ENCODE measurements around the gene VWC2L. TPM values are rescaled to one million over a fixed set of nuclear protein-coding genes. Genes with fewer than 3 reads are reported as not detected.

VWC2L gene
- total RNA-seq, 1 donor: not detected

DNA sequence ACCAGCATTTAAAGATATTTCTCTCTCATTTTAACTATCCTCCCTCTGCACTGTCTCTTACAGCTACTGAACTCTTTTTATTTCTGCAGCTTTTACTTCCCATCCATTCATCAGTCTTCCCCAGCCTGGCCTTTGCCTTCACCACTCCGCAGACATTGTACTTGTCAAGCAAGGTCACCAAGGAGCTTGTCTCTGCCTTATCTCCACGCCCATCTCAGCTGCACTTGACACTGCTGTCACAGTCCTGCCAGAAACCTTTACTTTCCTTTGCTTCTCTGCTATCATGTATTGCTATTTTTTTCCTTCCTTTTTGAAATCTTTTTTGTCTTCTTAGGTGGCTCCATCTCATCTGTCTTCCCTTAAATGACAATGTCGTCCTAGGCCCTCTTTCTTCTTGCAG lies 147.0 kb downstream of the VWC2L start:
- TF ChIP-seq, protein P1, sequence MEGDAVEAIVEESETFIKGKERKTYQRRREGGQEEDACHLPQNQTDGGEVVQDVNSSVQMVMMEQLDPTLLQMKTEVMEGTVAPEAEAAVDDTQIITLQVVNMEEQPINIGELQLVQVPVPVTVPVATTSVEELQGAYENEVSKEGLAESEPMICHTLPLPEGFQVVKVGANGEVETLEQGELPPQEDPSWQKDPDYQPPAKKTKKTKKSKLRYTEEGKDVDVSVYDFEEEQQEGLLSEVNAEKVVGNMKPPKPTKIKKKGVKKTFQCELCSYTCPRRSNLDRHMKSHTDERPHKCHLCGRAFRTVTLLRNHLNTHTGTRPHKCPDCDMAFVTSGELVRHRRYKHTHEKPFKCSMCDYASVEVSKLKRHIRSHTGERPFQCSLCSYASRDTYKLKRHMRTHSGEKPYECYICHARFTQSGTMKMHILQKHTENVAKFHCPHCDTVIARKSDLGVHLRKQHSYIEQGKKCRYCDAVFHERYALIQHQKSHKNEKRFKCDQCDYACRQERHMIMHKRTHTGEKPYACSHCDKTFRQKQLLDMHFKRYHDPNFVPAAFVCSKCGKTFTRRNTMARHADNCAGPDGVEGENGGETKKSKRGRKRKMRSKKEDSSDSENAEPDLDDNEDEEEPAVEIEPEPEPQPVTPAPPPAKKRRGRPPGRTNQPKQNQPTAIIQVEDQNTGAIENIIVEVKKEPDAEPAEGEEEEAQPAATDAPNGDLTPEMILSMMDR (IDR thresholded peaks at IDR 0.05; ENCODE audit: insufficient read depth, low read depth, low read length): no peak
- no peak for DNase-seq (ENCODE audit: low read depth)
- H3K4me3 ChIP-seq (ENCODE audit: low read depth, low read length): no peak overlapping the region

DNA sequence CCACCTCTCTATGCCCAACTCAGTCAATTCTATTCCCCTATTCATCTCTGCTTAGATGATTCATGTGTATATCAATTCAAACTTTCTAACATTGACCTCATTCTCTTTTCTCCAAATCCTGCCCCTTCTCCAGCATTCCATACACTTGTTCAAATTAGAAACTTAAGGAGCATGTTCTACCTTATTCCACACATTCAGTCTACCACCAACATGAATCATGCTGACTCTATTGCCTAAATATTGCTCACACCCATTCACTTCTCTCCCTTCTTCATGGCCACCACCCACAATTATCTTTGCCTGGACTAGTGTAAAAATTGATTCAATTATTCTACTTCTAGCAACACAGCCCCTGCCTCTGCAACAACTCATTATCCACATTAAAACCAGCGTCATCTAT lies 147.5 kb downstream of the VWC2L start:
- TF ChIP-seq, protein P1 (IDR thresholded peaks at IDR 0.05; ENCODE audit: insufficient read depth, low read depth, low read length): no peak
- no peak overlapping the region for H3K4me3 ChIP-seq (ENCODE audit: low read depth, low read length)
- DNase-seq (ENCODE audit: low read depth): no peak

DNA sequence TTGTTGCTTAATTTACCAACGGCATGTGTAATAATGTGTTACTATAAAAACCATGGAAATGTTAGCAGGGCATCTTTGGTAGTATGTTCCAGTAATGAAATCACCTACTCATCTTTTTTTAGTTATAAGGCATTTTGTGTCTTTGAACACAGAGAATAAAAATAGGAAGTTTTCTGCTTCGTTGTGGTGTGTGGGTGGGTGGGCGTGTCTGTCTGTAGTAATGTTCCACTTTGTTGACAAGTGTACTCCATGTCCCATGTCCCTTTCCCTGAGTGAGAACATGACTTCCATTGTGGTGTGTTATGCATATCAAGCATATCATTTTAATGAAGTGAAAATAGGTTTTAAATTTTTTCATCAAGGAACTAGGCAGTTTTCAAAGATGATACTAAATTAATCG lies 149.3 kb downstream of the VWC2L start:
- no peak for DNase-seq (ENCODE audit: low read depth)
- TF ChIP-seq, protein P1 (IDR thresholded peaks at IDR 0.05; ENCODE audit: insufficient read depth, low read depth, low read length): no peak
- no peak overlapping the region for H3K4me3 ChIP-seq (ENCODE audit: low read depth, low read length)

DNA sequence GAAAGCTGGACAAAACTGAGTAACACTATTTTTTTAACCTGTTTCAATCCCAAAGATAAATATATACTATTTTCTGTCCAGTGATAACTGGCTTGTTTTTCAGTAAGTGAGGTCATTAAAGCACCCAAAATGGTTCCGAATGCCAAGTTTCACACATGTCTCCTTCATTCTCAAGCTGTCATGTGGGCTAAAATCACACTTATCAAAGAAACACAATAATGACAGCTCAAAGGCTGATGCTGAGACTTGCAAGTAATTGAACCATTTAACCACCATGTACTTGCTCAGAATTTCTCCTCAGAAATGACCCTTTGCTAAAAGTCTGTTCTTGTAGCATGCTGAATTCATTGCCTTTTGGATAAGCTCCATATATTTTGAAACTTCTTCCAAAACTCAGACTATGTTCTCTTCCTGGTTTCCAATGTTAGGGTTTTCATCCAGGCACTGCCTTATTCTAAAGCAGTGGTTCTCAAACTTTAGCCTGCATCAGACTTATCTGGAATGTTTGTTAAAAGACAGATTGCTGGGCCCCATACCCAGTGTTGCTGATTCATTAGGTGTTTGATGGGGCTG lies 149.8 kb downstream of the VWC2L start:
- no peak overlapping the region for H3K4me3 ChIP-seq (ENCODE audit: low read depth, low read length)
- TF ChIP-seq, protein P1 (IDR thresholded peaks at IDR 0.05; ENCODE audit: insufficient read depth, low read depth, low read length): no peak
- no peak for DNase-seq (ENCODE audit: low read depth)

DNA sequence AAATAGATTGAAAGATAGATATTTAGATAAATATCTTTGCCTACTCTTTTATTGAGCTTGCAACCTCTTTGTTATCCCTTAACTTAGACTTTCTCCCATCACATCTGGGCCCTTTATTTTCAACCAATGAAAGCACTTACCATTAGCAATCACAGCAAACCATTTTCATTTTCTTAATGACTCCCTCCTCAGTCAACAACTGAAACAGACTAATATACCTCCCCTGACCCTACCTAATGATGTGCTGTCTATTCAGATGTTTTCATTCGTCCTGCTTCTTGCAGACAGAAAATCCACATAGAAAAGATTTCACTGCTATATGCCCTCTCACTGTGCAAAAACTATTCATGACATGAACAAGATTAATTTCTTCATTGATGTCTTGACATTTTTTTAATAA lies 154.4 kb downstream of the VWC2L start:
- DNase-seq (ENCODE audit: low read depth): no peak
- TF ChIP-seq, protein P1 (IDR thresholded peaks at IDR 0.05; ENCODE audit: insufficient read depth, low read depth, low read length): no peak

DNA sequence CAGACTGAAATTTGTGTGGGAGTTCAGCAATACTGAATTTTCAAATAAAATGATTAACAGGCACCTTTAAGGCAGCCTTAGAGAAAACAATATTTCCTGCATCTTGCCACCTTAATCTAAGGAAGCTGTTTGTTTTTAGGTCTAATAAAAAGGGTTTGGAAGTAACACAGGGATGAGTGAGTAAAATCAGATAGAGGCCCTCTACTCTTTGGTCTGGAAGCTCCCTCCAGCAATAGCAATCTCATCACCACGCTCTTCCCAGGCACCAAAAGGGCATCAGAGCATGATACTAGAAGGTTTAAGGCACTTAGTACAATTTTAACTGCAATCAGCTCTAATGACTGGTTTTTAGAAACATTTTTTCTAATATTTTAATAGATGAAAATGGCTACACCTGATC lies 155.6 kb downstream of the VWC2L start:
- no peak for DNase-seq (ENCODE audit: low read depth)
- no peak overlapping the region for H3K4me3 ChIP-seq (ENCODE audit: low read depth, low read length)
- TF ChIP-seq, protein P1 (IDR thresholded peaks at IDR 0.05; ENCODE audit: insufficient read depth, low read depth, low read length): no peak

More for the DNA sequence above, 154.4 kb downstream of the VWC2L start:
- no peak overlapping the region for H3K4me3 ChIP-seq (ENCODE audit: low read depth, low read length)

DNA sequence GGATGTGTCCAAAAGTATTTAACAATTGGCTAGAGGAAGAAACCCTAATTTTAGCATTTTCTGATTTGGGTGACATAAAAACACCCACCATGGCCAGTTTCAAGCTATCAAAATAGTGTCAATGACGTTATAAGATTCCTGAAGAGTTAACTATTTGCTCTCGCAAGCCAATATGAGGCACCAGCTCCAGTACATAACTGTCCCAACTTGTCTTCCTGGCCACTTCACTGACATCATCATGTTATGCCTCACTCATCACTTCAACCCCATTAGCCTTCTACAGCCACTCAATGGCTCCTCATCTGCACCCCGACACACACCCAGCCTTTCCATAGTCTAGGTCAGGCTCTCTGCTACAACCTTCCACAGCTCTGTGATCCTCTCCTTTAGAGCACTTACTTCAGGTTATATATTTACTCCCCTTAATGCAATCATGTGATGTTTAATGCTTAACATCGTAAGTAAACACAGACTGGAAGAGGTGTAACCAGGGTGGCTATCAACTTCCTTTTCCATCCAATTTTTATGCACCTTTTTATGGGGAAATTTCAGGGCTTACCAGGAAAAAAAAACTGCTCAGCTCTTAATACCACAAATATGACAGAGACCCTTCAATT lies 158.7 kb downstream of the VWC2L start:
- TF ChIP-seq, protein P1 (IDR thresholded peaks at IDR 0.05; ENCODE audit: insufficient read depth, low read depth, low read length): no peak
- DNase-seq (ENCODE audit: low read depth): no peak

More for the DNA sequence above, 158.7 kb downstream of the VWC2L start:
- H3K4me3 ChIP-seq (ENCODE audit: low read depth, low read length): no peak overlapping the region
